ENCODE data around the gene AKAP11.

Gene AKAP11

GRCh38 chr13:42364613-42365000, 92.7 kb downstream of the AKAP11 start:
- H3K4me2 ChIP-seq (ENCODE audit: low read length) = peak overlapping the region; percentile 33
- H3K9ac ChIP-seq (ENCODE audit: low read depth, low read length) = no peak overlapping the region
- H3K4me1 ChIP-seq (ENCODE audit: control insufficient read depth, insufficient read depth, low read length) = peaks cover 10% of the 10 kb centered on the region
- no peaks in the 10 kb centered on the region for H3K27me3 ChIP-seq (ENCODE audit: control insufficient read depth, insufficient read depth, low read length)
- H3K4me3 ChIP-seq (ENCODE audit: low read length) = no peak overlapping the region
- no peaks in the 10 kb centered on the region for H3K9me3 ChIP-seq (replicated peaks; ENCODE audit: low read length)
- H3K36me3 ChIP-seq (ENCODE audit: insufficient read depth, low read length) = no peaks in the 10 kb centered on the region

GRCh38 chr13:42367831-42368230, 95.9 kb downstream of the AKAP11 start:
- Histone ChIP-seq H3K4me2 (ENCODE audit: low read length) (no peak overlapping the region), H3K9ac (ENCODE audit: low read depth, low read length) (no peak overlapping the region), H3K27me3 (ENCODE audit: control insufficient read depth, insufficient read depth, low read length) (no peaks in the 10 kb centered on the region), H3K9me3 (replicated peaks; ENCODE audit: low read length) (no peaks in the 10 kb centered on the region), H3K36me3 (ENCODE audit: insufficient read depth, low read length) (no peaks in the 10 kb centered on the region), H3K4me1 (ENCODE audit: control insufficient read depth, insufficient read depth, low read length) (peaks cover 10% of the 10 kb centered on the region), H3K4me3 (ENCODE audit: low read length) (no peak overlapping the region)

GRCh38 chr13:42369071-42369797, 97.3 kb downstream of the AKAP11 start:
- Histone ChIP-seq H3K4me3 (ENCODE audit: low read length) (no peak overlapping the region), H3K9me3 (replicated peaks; ENCODE audit: low read length) (no peaks in the 10 kb centered on the region), H3K9ac (ENCODE audit: low read depth, low read length) (no peak overlapping the region), H3K36me3 (ENCODE audit: insufficient read depth, low read length) (no peaks in the 10 kb centered on the region), H3K4me1 (ENCODE audit: control insufficient read depth, insufficient read depth, low read length) (peaks cover 6% of the 10 kb centered on the region), H3K27me3 (ENCODE audit: control insufficient read depth, insufficient read depth, low read length) (peaks cover 6% of the 10 kb centered on the region), H3K4me2 (ENCODE audit: low read length) (no peak overlapping the region)

GRCh38 chr13:42370229-42370628, 98.3 kb downstream of the AKAP11 start:
- no peaks in the 10 kb centered on the region for H3K9me3 ChIP-seq (replicated peaks; ENCODE audit: low read length)

More at GRCh38 chr13:42370229-42370628, 98.3 kb downstream of the AKAP11 start:
- no peak overlapping the region for H3K4me2 ChIP-seq (ENCODE audit: low read length)
- H3K27me3 ChIP-seq (ENCODE audit: control insufficient read depth, insufficient read depth, low read length) = peaks cover 14% of the 10 kb centered on the region
- H3K4me3 ChIP-seq (ENCODE audit: low read length) = no peak overlapping the region
- no peaks in the 10 kb centered on the region for H3K36me3 ChIP-seq (ENCODE audit: insufficient read depth, low read length)
- no peak overlapping the region for H3K9ac ChIP-seq (ENCODE audit: low read depth, low read length)
- no peaks in the 10 kb centered on the region for H3K4me1 ChIP-seq (ENCODE audit: control insufficient read depth, insufficient read depth, low read length)

All from skeletal muscle satellite cell (primary cell).